CD4-positive, CD25-positive, alpha-beta regulatory T cell (primary cell): ENCODE data around the gene BIRC2. TPM values are rescaled to one million over a fixed set of nuclear protein-coding genes. Genes with fewer than 3 reads are reported as not detected.
A peak's percentile ranks its signal among the peaks of the same experiment; 100 is the strongest.

Experiments
- ATAC-seq, 2 donors: fragments of 150-1000 bp; cut with Tn5 transposase; one replicate each; pipeline ENCODE4 v1.10.0; 2021; ENCODE audit warnings: low read depth in 2 of 2, moderate number of reproducible peaks in 2 of 2, moderate library complexity in 1 of 2
- DNase-seq, 3 donors: peaks; one replicate each; pipeline versions ENCODE4 v3.0.0 to v3.0.0-alpha.2; 2012 to 2022; ENCODE audit warnings: mixed read lengths in 1 of 3
- H3K27ac ChIP-seq: one replicate; pipeline ENCODE4 v1.7.0; 2013; ENCODE audit warnings: mild to moderate bottlenecking, low read length; ENCODE audit not compliant: insufficient read depth, poor library complexity, severe bottlenecking
- H3K27me3 ChIP-seq: one replicate; pipeline ENCODE4 v1.7.0; 2013; ENCODE audit warnings: low read length; ENCODE audit not compliant: control insufficient read depth, insufficient read depth
- H3K36me3 ChIP-seq: one replicate; pipeline ENCODE4 v1.7.0; 2013; ENCODE audit warnings: mild to moderate bottlenecking, low read length, moderate library complexity; ENCODE audit not compliant: control insufficient read depth, insufficient read depth
- H3K4me1 ChIP-seq: 2 replicates; pipeline ENCODE4 v1.7.0; 2013; ENCODE audit warnings: mild to moderate bottlenecking, low read length; ENCODE audit not compliant: insufficient read depth, control insufficient read depth, poor library complexity, severe bottlenecking
- H3K4me3 ChIP-seq: one replicate; pipeline ENCODE4 v1.7.0; 2013; ENCODE audit warnings: low read depth, mild to moderate bottlenecking, low read length, moderate library complexity
- H3K9me3 ChIP-seq, 2 experiments: 1 replicate in 1 of 2; 2 replicates in 1 of 2; pipeline ENCODE4 v1.7.0; 2013; ENCODE audit warnings: low read length in 2 of 2, mild to moderate bottlenecking in 1 of 2, moderate library complexity in 1 of 2; ENCODE audit not compliant: control insufficient read depth in 2 of 2
- H3K27ac Mint-ChIP-seq, 3 donors: one replicate each; pipeline ENCODE4 v1.8.0; 2020 to 2022; ENCODE audit warnings: mild to moderate bottlenecking in 3 of 3, mixed read lengths in 3 of 3, moderate library complexity in 2 of 3
- H3K27me3 Mint-ChIP-seq: one replicate; pipeline ENCODE4 v1.8.0; 2022; ENCODE audit warnings: mild to moderate bottlenecking, mixed read lengths
- H3K36me3 Mint-ChIP-seq: one replicate; pipeline ENCODE4 v1.8.0; 2020; ENCODE audit warnings: mixed read lengths
- H3K4me1 Mint-ChIP-seq, 4 donors: one replicate each; pipeline ENCODE4 v1.8.0; 2020 to 2022; ENCODE audit warnings: mixed read lengths in 4 of 4, mild to moderate bottlenecking in 1 of 4
- H3K4me3 Mint-ChIP-seq, 4 donors: one replicate each; pipeline ENCODE4 v1.8.0; 2020 to 2022; ENCODE audit warnings: mild to moderate bottlenecking in 4 of 4, mixed read lengths in 4 of 4, moderate library complexity in 3 of 4
- H3K9me3 Mint-ChIP-seq, 7 donors: one replicate each; pipeline ENCODE4 v1.8.0; 2020 to 2022; ENCODE audit warnings: mixed read lengths in 7 of 7, mild to moderate bottlenecking in 3 of 7, moderate library complexity in 2 of 7
- polyA plus RNA-seq, 4 donors: library from polyadenylated mRNA; unstranded; fragments of 300-500 nt; fragmentation: Illumina TruSeq; gene quantifications; one replicate each; pipeline ENCODE4 v1.2.3, GENCODE V29; 2021
- total RNA-seq: library from RNA; stranded (reverse); gene quantifications from one replicate; pipeline ENCODE4 v1.2.3, GENCODE V29; 2022

BIRC2 gene
- total and polyA plus RNA-seq, 5 donors from 2014 or later = 33.0 to 105 (median 47.1) TPM

- peaks cover 47% of the 10 kb centered on the region for H3K36me3 Mint-ChIP-seq
- no peaks in the 10 kb centered on the region for H3K27me3 Mint-ChIP-seq
- peak overlapping the region in 1 of 4 donors; percentile 6 for H3K4me3 Mint-ChIP-seq
- Histone ChIP-seq H3K4me1 (peaks cover 22% of the 10 kb centered on the region), H3K27ac (peak overlapping the region; percentile 17), H3K27me3 (no peaks in the 10 kb centered on the region), H3K4me3 (no peak overlapping the region), H3K9me3 (no peaks in the 10 kb centered on the region), H3K36me3 (peaks cover 37% of the 10 kb centered on the region)
- DNase-seq = no peak
- peak; percentile 12 to 45 for ATAC-seq
- peaks cover 19 to 62% (median 41%) of the 10 kb centered on the region in 4 donors for H3K4me1 Mint-ChIP-seq
- H3K9me3 Mint-ChIP-seq = no peaks in the 10 kb centered on the region
- peak overlapping the region; percentile 58 to 95 (median 71) for H3K27ac Mint-ChIP-seq
Measured at GRCh38 chr11:102393272-102393730, 46.3 kb downstream of the BIRC2 start.

- H3K9me3 ChIP-seq = no peaks in the 10 kb centered on the region
- no peaks in the 10 kb centered on the region for H3K27me3 ChIP-seq
- peaks cover 19% of the 10 kb centered on the region for H3K4me1 ChIP-seq
- peak overlapping the region; percentile 22 to 83 (median 69) for H3K27ac Mint-ChIP-seq
- peak overlapping the region; percentile 33 for H3K27ac ChIP-seq
- no peak for DNase-seq
- H3K4me3 Mint-ChIP-seq = no peak overlapping the region
- peaks cover 29 to 64% (median 40%) of the 10 kb centered on the region in 4 donors for H3K4me1 Mint-ChIP-seq
- peaks cover 55% of the 10 kb centered on the region for H3K36me3 ChIP-seq
- no peaks in the 10 kb centered on the region for H3K9me3 Mint-ChIP-seq
- no peak for ATAC-seq
- peaks cover 44% of the 10 kb centered on the region for H3K36me3 Mint-ChIP-seq
- peak overlapping the region; percentile 14 for H3K4me3 ChIP-seq
- no peaks in the 10 kb centered on the region for H3K27me3 Mint-ChIP-seq
Measured at GRCh38 chr11:102395720-102396393, 48.8 kb downstream of the BIRC2 start.

GRCh38 chr11:102396708-102397563 is 49.9 kb downstream of the BIRC2 start:
- Mint-ChIP-seq H3K9me3 (no peaks in the 10 kb centered on the region), H3K4me3 (peak overlapping the region in 3 of 4 donors; percentile 24 to 31 (median 29)), H3K4me1 (peaks cover 38 to 65% (median 43%) of the 10 kb centered on the region in 4 donors), H3K27me3 (no peaks in the 10 kb centered on the region), H3K36me3 (peaks cover 52% of the 10 kb centered on the region), H3K27ac (peak overlapping the region; percentile 22 to 75 (median 75))
- H3K27me3 ChIP-seq = no peaks in the 10 kb centered on the region
- no peaks in the 10 kb centered on the region for H3K9me3 ChIP-seq
- H3K36me3 ChIP-seq = peaks cover 62% of the 10 kb centered on the region
- peak overlapping the region; percentile 51 for H3K4me3 ChIP-seq
- DNase-seq (peak in 1 of 3 donors; percentile 60), ATAC-seq (no peak)
- peaks cover 15% of the 10 kb centered on the region for H3K4me1 ChIP-seq
- peak overlapping the region; percentile 48 for H3K27ac ChIP-seq

GRCh38 chr11:102398297-102398696 is 51.3 kb downstream of the BIRC2 start:
- Mint-ChIP-seq H3K9me3 (no peaks in the 10 kb centered on the region), H3K27me3 (no peaks in the 10 kb centered on the region), H3K4me3 (no peak overlapping the region), H3K4me1 (peaks cover 43 to 68% (median 49%) of the 10 kb centered on the region in 4 donors), H3K27ac (peak overlapping the region in 2 of 3 donors; percentile 64 to 85), H3K36me3 (peaks cover 54% of the 10 kb centered on the region)
- Histone ChIP-seq H3K4me1 (peaks cover 27% of the 10 kb centered on the region), H3K27ac (peak overlapping the region; percentile 48), H3K9me3 (no peaks in the 10 kb centered on the region), H3K36me3 (peaks cover 74% of the 10 kb centered on the region), H3K4me3 (no peak overlapping the region), H3K27me3 (no peaks in the 10 kb centered on the region)
- ATAC-seq (no peak), DNase-seq (no peak)

- no peaks in the 10 kb centered on the region for H3K9me3 ChIP-seq
- peaks cover 34% of the 10 kb centered on the region for H3K4me1 ChIP-seq
- DNase-seq (no peak), ATAC-seq (no peak)
- H3K4me3 ChIP-seq = no peak overlapping the region
- H3K4me3 Mint-ChIP-seq = peak overlapping the region in 1 of 4 donors; percentile 23
- H3K36me3 ChIP-seq = peaks cover 74% of the 10 kb centered on the region
- H3K9me3 Mint-ChIP-seq = no peaks in the 10 kb centered on the region
- no peaks in the 10 kb centered on the region for H3K27me3 Mint-ChIP-seq
- H3K27ac ChIP-seq = no peak overlapping the region
- H3K27ac Mint-ChIP-seq = peak overlapping the region in 1 of 3 donors; percentile 45
- H3K4me1 Mint-ChIP-seq = peaks cover 51 to 69% (median 55%) of the 10 kb centered on the region in 4 donors
- H3K36me3 Mint-ChIP-seq = peaks cover 52% of the 10 kb centered on the region
- no peaks in the 10 kb centered on the region for H3K27me3 ChIP-seq
Measured at GRCh38 chr11:102399189-102399588, 52.2 kb downstream of the BIRC2 start.

- Histone ChIP-seq H3K4me1 (peaks cover 38% of the 10 kb centered on the region), H3K4me3 (no peak overlapping the region), H3K27ac (no peak overlapping the region), H3K36me3 (peaks cover 72% of the 10 kb centered on the region), H3K9me3 (no peaks in the 10 kb centered on the region), H3K27me3 (no peaks in the 10 kb centered on the region)
- H3K9me3 Mint-ChIP-seq = no peaks in the 10 kb centered on the region
- no peak overlapping the region for H3K4me3 Mint-ChIP-seq
- no peak for ATAC-seq
- H3K4me1 Mint-ChIP-seq = peaks cover 51 to 82% (median 60%) of the 10 kb centered on the region in 4 donors
- peak overlapping the region in 1 of 3 donors; percentile 89 for H3K27ac Mint-ChIP-seq
- peaks cover 52% of the 10 kb centered on the region for H3K36me3 Mint-ChIP-seq
- no peak for DNase-seq
- H3K27me3 Mint-ChIP-seq = no peaks in the 10 kb centered on the region
Measured at GRCh38 chr11:102400603-102401002, 53.6 kb downstream of the BIRC2 start.

- DNase-seq = no peak
- Histone ChIP-seq H3K4me3 (peak overlapping the region; percentile 15), H3K27me3 (no peaks in the 10 kb centered on the region), H3K9me3 (no peaks in the 10 kb centered on the region), H3K27ac (peak overlapping the region; percentile 15), H3K36me3 (peaks cover 72% of the 10 kb centered on the region), H3K4me1 (peaks cover 44% of the 10 kb centered on the region)
- Mint-ChIP-seq H3K27ac (peak overlapping the region in 1 of 3 donors; percentile 70), H3K27me3 (no peaks in the 10 kb centered on the region), H3K4me3 (peak overlapping the region in 1 of 4 donors; percentile 15), H3K36me3 (peaks cover 51% of the 10 kb centered on the region), H3K9me3 (no peaks in the 10 kb centered on the region), H3K4me1 (peaks cover 47 to 82% (median 56%) of the 10 kb centered on the region in 4 donors)
- no peak for ATAC-seq
Measured at GRCh38 chr11:102401905-102402304, 54.9 kb downstream of the BIRC2 start.
